Osteocyte (in vitro differentiated cells): ENCODE results near the gene TRIO. TPM values are rescaled to one million over a fixed set of nuclear protein-coding genes. Genes with fewer than 3 reads are reported as not detected.

Source experiments
- DNase-seq: peaks from one replicate; pipeline ENCODE4 v3.0.0; 2021; ENCODE audit warnings: mixed read lengths; ENCODE audit not compliant: unreplicated experiment; ENCODE audit errors: extremely low spot score
- H3K27ac Mint-ChIP-seq: one replicate; pipeline ENCODE4 v1.8.0; 2021; ENCODE audit warnings: mild to moderate bottlenecking, mixed read lengths; ENCODE audit not compliant: unreplicated experiment
- H3K27me3 Mint-ChIP-seq: one replicate; pipeline ENCODE4 v1.8.0; 2021; ENCODE audit warnings: mixed read lengths; ENCODE audit not compliant: unreplicated experiment
- H3K36me3 Mint-ChIP-seq: one replicate; pipeline ENCODE4 v1.8.0; 2021; ENCODE audit warnings: mixed read lengths; ENCODE audit not compliant: unreplicated experiment
- H3K4me1 Mint-ChIP-seq: one replicate; pipeline ENCODE4 v1.8.0; 2021; ENCODE audit warnings: mixed read lengths; ENCODE audit not compliant: unreplicated experiment
- H3K4me3 Mint-ChIP-seq: one replicate; pipeline ENCODE4 v1.8.0; 2021; ENCODE audit warnings: mild to moderate bottlenecking, moderate library complexity, mixed read lengths; ENCODE audit not compliant: unreplicated experiment
- H3K9me3 Mint-ChIP-seq: one replicate; pipeline ENCODE4 v1.8.0; 2021; ENCODE audit warnings: mixed read lengths; ENCODE audit not compliant: unreplicated experiment
- total RNA-seq: library from RNA; stranded (reverse); gene quantifications from 2 replicates; pipeline ENCODE4 v1.2.1, GENCODE V29; 2021
- TF ChIP-seq, protein P1 (sequence below): fragments of 200-600 bp; sonication (generic); IDR thresholded peaks from 2 replicates; pipeline ENCODE4 v1.5.0; 2021; ENCODE audit warnings: antibody characterized with exemption, mild to moderate bottlenecking, moderate library complexity

The TRIO gene
- total RNA-seq, 1 donor from 2014 or later = 336 TPM

DNA sequence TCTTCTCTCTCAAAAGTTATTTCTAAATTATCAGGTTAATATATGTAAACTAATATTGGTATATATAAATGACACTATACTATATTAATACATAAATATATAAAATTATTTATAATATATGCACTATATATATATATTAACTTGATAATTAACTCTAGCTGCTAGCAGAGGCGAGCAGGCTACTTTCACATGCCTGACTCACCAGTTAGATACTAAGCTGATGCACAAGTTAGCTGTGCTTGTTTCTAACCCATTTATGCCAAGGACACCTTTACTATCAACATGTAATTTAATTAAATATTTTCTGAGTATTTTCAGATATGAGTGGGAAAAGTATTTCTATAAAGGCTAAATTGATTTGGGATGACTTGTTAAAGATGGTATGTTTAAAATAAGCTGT is 70.1 kb downstream of the TRIO start:
- peaks cover 81% of the 10 kb centered on the region for H3K4me1 Mint-ChIP-seq
- no peaks in the 10 kb centered on the region for H3K9me3 Mint-ChIP-seq
- DNase-seq = no peak
- TF ChIP-seq, protein P1, sequence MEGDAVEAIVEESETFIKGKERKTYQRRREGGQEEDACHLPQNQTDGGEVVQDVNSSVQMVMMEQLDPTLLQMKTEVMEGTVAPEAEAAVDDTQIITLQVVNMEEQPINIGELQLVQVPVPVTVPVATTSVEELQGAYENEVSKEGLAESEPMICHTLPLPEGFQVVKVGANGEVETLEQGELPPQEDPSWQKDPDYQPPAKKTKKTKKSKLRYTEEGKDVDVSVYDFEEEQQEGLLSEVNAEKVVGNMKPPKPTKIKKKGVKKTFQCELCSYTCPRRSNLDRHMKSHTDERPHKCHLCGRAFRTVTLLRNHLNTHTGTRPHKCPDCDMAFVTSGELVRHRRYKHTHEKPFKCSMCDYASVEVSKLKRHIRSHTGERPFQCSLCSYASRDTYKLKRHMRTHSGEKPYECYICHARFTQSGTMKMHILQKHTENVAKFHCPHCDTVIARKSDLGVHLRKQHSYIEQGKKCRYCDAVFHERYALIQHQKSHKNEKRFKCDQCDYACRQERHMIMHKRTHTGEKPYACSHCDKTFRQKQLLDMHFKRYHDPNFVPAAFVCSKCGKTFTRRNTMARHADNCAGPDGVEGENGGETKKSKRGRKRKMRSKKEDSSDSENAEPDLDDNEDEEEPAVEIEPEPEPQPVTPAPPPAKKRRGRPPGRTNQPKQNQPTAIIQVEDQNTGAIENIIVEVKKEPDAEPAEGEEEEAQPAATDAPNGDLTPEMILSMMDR = no peak
- peak overlapping the region; percentile 76 for H3K27ac Mint-ChIP-seq
- no peak overlapping the region for H3K4me3 Mint-ChIP-seq
- no peaks in the 10 kb centered on the region for H3K27me3 Mint-ChIP-seq
- H3K36me3 Mint-ChIP-seq = no peaks in the 10 kb centered on the region

DNA sequence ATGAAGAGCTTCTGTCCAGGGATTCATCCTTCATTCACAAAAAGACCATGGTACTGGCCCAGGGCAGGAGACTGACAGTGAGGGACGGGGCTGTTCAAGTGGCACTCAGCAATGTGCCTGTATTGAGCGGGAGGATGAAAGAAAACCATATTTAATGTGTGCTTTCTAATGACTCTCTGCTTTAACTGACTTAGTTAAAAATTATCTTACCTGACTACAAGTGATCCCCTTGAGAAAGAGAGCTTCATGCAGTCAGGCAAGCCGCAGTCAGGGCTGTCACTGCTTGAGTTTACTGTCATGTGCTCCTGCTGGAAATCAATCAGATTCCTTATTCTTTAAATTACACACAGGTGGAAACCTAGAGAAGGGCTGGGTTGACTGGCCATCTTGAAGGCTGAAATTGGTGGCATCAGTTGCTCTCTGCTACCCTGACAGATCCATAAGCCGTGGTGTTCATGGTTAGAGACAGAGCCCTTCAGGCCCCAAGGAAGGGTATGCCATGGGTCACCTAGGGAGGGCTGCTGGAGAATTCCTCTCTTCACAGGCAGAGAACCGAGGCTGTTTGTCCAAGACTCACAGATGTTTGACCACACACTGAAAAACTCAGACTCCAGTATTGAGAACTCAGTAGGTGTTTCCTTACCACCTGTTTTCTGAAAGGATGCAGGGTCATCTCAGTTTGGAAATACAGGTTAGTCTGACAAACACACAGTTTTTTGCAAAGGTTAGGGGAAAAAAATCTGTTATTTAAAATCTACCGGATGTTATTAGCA is 70.9 kb downstream of the TRIO start:
- H3K36me3 Mint-ChIP-seq = no peaks in the 10 kb centered on the region
- no peak overlapping the region for H3K4me3 Mint-ChIP-seq
- no peaks in the 10 kb centered on the region for H3K27me3 Mint-ChIP-seq
- DNase-seq = no peak
- H3K27ac Mint-ChIP-seq = peak overlapping the region; percentile 76
- H3K9me3 Mint-ChIP-seq = no peaks in the 10 kb centered on the region
- H3K4me1 Mint-ChIP-seq = peaks cover 82% of the 10 kb centered on the region
- TF ChIP-seq, protein P1 = no peak

DNA sequence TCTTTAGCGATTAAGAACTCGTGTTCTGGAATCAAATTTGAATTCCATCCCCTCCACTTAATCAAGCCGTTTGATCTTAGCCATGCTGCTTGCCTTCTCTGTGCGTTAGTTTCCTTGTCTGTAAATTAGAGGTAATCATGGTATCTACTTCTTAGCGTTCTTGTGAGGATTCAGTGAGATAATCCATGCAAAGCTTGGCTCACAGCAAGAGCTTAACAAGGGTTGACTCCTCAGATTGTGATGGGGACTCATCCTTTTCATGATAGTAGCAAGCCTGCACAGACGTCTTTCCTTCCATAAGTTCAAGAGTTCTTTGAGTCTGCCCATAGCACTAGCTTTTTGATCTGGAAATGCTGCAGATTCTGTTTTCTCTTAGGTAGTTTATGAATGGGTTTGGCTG is 72.8 kb downstream of the TRIO start:
- no peaks in the 10 kb centered on the region for H3K9me3 Mint-ChIP-seq
- no peak for DNase-seq
- H3K4me3 Mint-ChIP-seq = no peak overlapping the region
- TF ChIP-seq, protein P1 = no peak
- H3K36me3 Mint-ChIP-seq = no peaks in the 10 kb centered on the region
- H3K4me1 Mint-ChIP-seq = peaks cover 84% of the 10 kb centered on the region
- H3K27ac Mint-ChIP-seq = no peak overlapping the region
- H3K27me3 Mint-ChIP-seq = no peaks in the 10 kb centered on the region

DNA sequence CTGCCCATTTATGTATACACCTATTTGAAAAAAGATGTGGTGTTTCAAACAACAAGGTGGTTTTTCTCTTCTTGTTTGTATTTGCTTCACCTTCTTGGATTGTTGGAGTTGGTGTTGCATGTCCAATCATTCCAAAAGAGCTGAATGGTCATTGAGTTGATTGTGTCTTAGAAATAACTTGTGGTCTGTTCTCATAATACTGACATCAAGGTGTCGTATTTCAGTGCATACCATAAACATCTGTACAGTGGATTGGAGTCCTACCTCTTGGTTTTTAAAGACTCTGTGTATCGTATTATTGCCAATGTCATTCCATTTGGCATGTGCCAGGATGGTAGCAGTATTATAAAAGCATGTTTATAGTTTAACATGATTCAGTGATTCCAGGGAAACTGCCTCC is 73.2 kb downstream of the TRIO start:
- Mint-ChIP-seq H3K27me3 (no peaks in the 10 kb centered on the region), H3K4me3 (no peak overlapping the region), H3K4me1 (peaks cover 85% of the 10 kb centered on the region), H3K36me3 (no peaks in the 10 kb centered on the region), H3K27ac (peak overlapping the region; percentile 36), H3K9me3 (no peaks in the 10 kb centered on the region)
- DNase-seq = no peak
- TF ChIP-seq, protein P1 = no peak

DNA sequence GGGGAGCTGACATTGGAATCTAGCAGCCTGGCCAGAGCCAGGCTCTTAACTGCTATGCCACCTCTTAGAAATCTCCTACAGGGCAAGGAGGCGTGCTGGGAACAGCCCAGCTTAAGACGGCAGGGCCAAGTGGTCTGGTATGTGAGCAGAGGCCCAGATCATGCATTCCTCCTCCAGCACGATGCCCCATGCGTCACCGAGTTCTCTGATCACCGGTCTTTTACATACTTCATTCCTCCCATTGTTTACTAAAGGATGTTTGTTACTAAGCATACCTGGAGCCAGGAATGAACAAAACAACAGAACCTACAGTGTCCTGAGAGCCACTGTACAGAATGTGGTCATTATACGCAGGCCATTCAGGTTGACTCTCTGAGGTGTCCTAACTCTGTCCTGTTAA is 73.8 kb downstream of the TRIO start:
- Mint-ChIP-seq H3K27me3 (no peaks in the 10 kb centered on the region), H3K9me3 (no peaks in the 10 kb centered on the region), H3K36me3 (no peaks in the 10 kb centered on the region), H3K27ac (peak overlapping the region; percentile 6), H3K4me3 (no peak overlapping the region), H3K4me1 (peaks cover 86% of the 10 kb centered on the region)
- TF ChIP-seq, protein P1 = no peak
- DNase-seq = no peak
